Adrenal gland (tissue), 5 donors: ENCODE results near the gene LCE6A.

Source experiments
- CTCF ChIP-seq, 6 experiments: fragments of 450-650 bp in 4 of 6; fragments of 200-600 bp in 2 of 6; sonication (generic) in 1 of 6; IDR thresholded peaks; 1 replicate in 5 of 6; 2 replicates in 1 of 6; pipeline versions ENCODE4 v1.5.1 to v1.8.0; 2016 to 2021; ENCODE audit warnings: antibody characterized with exemption in 6 of 6, mild to moderate bottlenecking in 2 of 6, moderate library complexity in 1 of 6
- POLR2A ChIP-seq, 2 donors: fragments of 450-650 bp; IDR thresholded peaks; one replicate each; pipeline ENCODE4 v1.6.1; 2017; ENCODE audit warnings: antibody characterized with exemption in 2 of 2, mild to moderate bottlenecking in 2 of 2, moderate library complexity in 1 of 2
- donor health status: DM: no; HTN: no; CAD: no.

DNA sequence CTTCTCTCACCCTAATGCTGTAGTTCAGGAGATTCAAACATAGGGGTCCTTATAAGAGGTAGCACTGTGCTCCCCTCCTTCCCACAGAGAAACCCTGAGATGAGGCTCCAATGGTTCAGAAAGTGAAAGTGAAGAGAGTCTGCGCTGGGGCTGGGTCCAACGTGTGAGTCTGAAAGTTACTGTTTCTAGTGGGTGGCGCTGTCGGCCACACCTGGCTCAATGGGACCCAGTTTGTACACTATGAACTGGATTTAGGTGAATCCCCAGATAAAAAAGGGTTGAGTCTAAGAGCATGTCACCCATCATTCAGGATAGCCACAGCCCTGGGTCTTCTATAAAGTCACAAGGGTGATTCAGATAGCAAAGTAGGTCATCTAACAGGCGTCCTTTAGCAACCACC, 38.3 kb downstream of the LCE6A start:
- no peak for TF ChIP-seq POLR2A (IDR thresholded peaks at IDR 0.05)
- TF ChIP-seq CTCF (IDR thresholded peaks at IDR 0.05): no peak
